Measurements from ENCODE around the gene OR52W1.

Gene OR52W1

GRCh38 chr11:6214530-6214929, 15.5 kb downstream of the OR52W1 start:
- no peaks in the 10 kb centered on the region for H3K9me3 ChIP-seq (ENCODE audit: control insufficient read depth, low read length)
- H3K4me1 ChIP-seq (ENCODE audit: control insufficient read depth, insufficient read depth, low read length, poor library complexity, severe bottlenecking), result no peaks in the 10 kb centered on the region
- DNase-seq, result no peak
- H3K4me3 ChIP-seq (ENCODE audit: insufficient read depth, low read depth, low read length, poor library complexity, severe bottlenecking), result no peak overlapping the region
- H3K27me3 ChIP-seq (replicated peaks; ENCODE audit: control insufficient read depth, insufficient read depth, low read length, poor library complexity, severe bottlenecking), result no peaks in the 10 kb centered on the region
- no peak overlapping the region for H3K27ac ChIP-seq (ENCODE audit: insufficient read depth, low read length, poor library complexity, severe bottlenecking)
- H3K36me3 ChIP-seq (ENCODE audit: control insufficient read depth, insufficient read depth, low read length), result peaks cover 69% of the 10 kb centered on the region

GRCh38 chr11:6216501-6216900, 17.5 kb downstream of the OR52W1 start:
- no peak overlapping the region for H3K4me3 ChIP-seq (ENCODE audit: insufficient read depth, low read depth, low read length, poor library complexity, severe bottlenecking)
- peaks cover 63% of the 10 kb centered on the region for H3K36me3 ChIP-seq (ENCODE audit: control insufficient read depth, insufficient read depth, low read length)
- H3K4me1 ChIP-seq (ENCODE audit: control insufficient read depth, insufficient read depth, low read length, poor library complexity, severe bottlenecking), result no peaks in the 10 kb centered on the region
- H3K27ac ChIP-seq (ENCODE audit: insufficient read depth, low read length, poor library complexity, severe bottlenecking), result no peak overlapping the region
- no peaks in the 10 kb centered on the region for H3K27me3 ChIP-seq (replicated peaks; ENCODE audit: control insufficient read depth, insufficient read depth, low read length, poor library complexity, severe bottlenecking)
- no peaks in the 10 kb centered on the region for H3K9me3 ChIP-seq (ENCODE audit: control insufficient read depth, low read length)
- no peak for DNase-seq

GRCh38 chr11:6217722-6218121, 18.7 kb downstream of the OR52W1 start:
- no peaks in the 10 kb centered on the region for H3K9me3 ChIP-seq (ENCODE audit: control insufficient read depth, low read length)
- H3K36me3 ChIP-seq (ENCODE audit: control insufficient read depth, insufficient read depth, low read length), result peaks cover 72% of the 10 kb centered on the region
- no peaks in the 10 kb centered on the region for H3K27me3 ChIP-seq (replicated peaks; ENCODE audit: control insufficient read depth, insufficient read depth, low read length, poor library complexity, severe bottlenecking)
- H3K4me3 ChIP-seq (ENCODE audit: insufficient read depth, low read depth, low read length, poor library complexity, severe bottlenecking), result no peak overlapping the region
- no peak for DNase-seq
- no peak overlapping the region for H3K27ac ChIP-seq (ENCODE audit: insufficient read depth, low read length, poor library complexity, severe bottlenecking)
- H3K4me1 ChIP-seq (ENCODE audit: control insufficient read depth, insufficient read depth, low read length, poor library complexity, severe bottlenecking), result no peaks in the 10 kb centered on the region

GRCh38 chr11:6219359-6219758, 20.3 kb downstream of the OR52W1 start:
- H3K27ac ChIP-seq (ENCODE audit: insufficient read depth, low read length, poor library complexity, severe bottlenecking), result no peak overlapping the region
- peaks cover 81% of the 10 kb centered on the region for H3K36me3 ChIP-seq (ENCODE audit: control insufficient read depth, insufficient read depth, low read length)
- H3K9me3 ChIP-seq (ENCODE audit: control insufficient read depth, low read length), result no peaks in the 10 kb centered on the region
- no peak for DNase-seq
- no peaks in the 10 kb centered on the region for H3K27me3 ChIP-seq (replicated peaks; ENCODE audit: control insufficient read depth, insufficient read depth, low read length, poor library complexity, severe bottlenecking)
- H3K4me3 ChIP-seq (ENCODE audit: insufficient read depth, low read depth, low read length, poor library complexity, severe bottlenecking), result no peak overlapping the region
- no peaks in the 10 kb centered on the region for H3K4me1 ChIP-seq (ENCODE audit: control insufficient read depth, insufficient read depth, low read length, poor library complexity, severe bottlenecking)

GRCh38 chr11:6223854-6224253, 24.8 kb downstream of the OR52W1 start:
- H3K36me3 ChIP-seq (ENCODE audit: control insufficient read depth, insufficient read depth, low read length), result peaks cover 49% of the 10 kb centered on the region
- H3K4me3 ChIP-seq (ENCODE audit: insufficient read depth, low read depth, low read length, poor library complexity, severe bottlenecking), result no peak overlapping the region
- no peaks in the 10 kb centered on the region for H3K4me1 ChIP-seq (ENCODE audit: control insufficient read depth, insufficient read depth, low read length, poor library complexity, severe bottlenecking)
- no peak for DNase-seq
- no peaks in the 10 kb centered on the region for H3K9me3 ChIP-seq (ENCODE audit: control insufficient read depth, low read length)
- no peak overlapping the region for H3K27ac ChIP-seq (ENCODE audit: insufficient read depth, low read length, poor library complexity, severe bottlenecking)
- no peaks in the 10 kb centered on the region for H3K27me3 ChIP-seq (replicated peaks; ENCODE audit: control insufficient read depth, insufficient read depth, low read length, poor library complexity, severe bottlenecking)

GRCh38 chr11:6224421-6224820, 25.4 kb downstream of the OR52W1 start:
- DNase-seq, result no peak
- Histone ChIP-seq H3K4me3 (ENCODE audit: insufficient read depth, low read depth, low read length, poor library complexity, severe bottlenecking) (no peak overlapping the region), H3K4me1 (ENCODE audit: control insufficient read depth, insufficient read depth, low read length, poor library complexity, severe bottlenecking) (no peaks in the 10 kb centered on the region), H3K36me3 (ENCODE audit: control insufficient read depth, insufficient read depth, low read length) (peaks cover 44% of the 10 kb centered on the region), H3K27ac (ENCODE audit: insufficient read depth, low read length, poor library complexity, severe bottlenecking) (no peak overlapping the region), H3K9me3 (ENCODE audit: control insufficient read depth, low read length) (no peaks in the 10 kb centered on the region), H3K27me3 (replicated peaks; ENCODE audit: control insufficient read depth, insufficient read depth, low read length, poor library complexity, severe bottlenecking) (no peaks in the 10 kb centered on the region)

GRCh38 chr11:6225024-6225423, 26.0 kb downstream of the OR52W1 start:
- no peak overlapping the region for H3K4me3 ChIP-seq (ENCODE audit: insufficient read depth, low read depth, low read length, poor library complexity, severe bottlenecking)
- H3K27me3 ChIP-seq (replicated peaks; ENCODE audit: control insufficient read depth, insufficient read depth, low read length, poor library complexity, severe bottlenecking), result no peaks in the 10 kb centered on the region
- H3K27ac ChIP-seq (ENCODE audit: insufficient read depth, low read length, poor library complexity, severe bottlenecking), result no peak overlapping the region
- H3K9me3 ChIP-seq (ENCODE audit: control insufficient read depth, low read length), result no peaks in the 10 kb centered on the region
- DNase-seq, result no peak
- peaks cover 3% of the 10 kb centered on the region for H3K4me1 ChIP-seq (ENCODE audit: control insufficient read depth, insufficient read depth, low read length, poor library complexity, severe bottlenecking)
- peaks cover 38% of the 10 kb centered on the region for H3K36me3 ChIP-seq (ENCODE audit: control insufficient read depth, insufficient read depth, low read length)

- no peak overlapping the region for H3K4me3 ChIP-seq (ENCODE audit: insufficient read depth, low read depth, low read length, poor library complexity, severe bottlenecking)
- H3K36me3 ChIP-seq (ENCODE audit: control insufficient read depth, insufficient read depth, low read length), result peaks cover 33% of the 10 kb centered on the region
- no peaks in the 10 kb centered on the region for H3K9me3 ChIP-seq (ENCODE audit: control insufficient read depth, low read length)
- peaks cover 5% of the 10 kb centered on the region for H3K4me1 ChIP-seq (ENCODE audit: control insufficient read depth, insufficient read depth, low read length, poor library complexity, severe bottlenecking)
- H3K27me3 ChIP-seq (replicated peaks; ENCODE audit: control insufficient read depth, insufficient read depth, low read length, poor library complexity, severe bottlenecking), result no peaks in the 10 kb centered on the region
- no peak overlapping the region for H3K27ac ChIP-seq (ENCODE audit: insufficient read depth, low read length, poor library complexity, severe bottlenecking)
- no peak for DNase-seq
These were observed 26.9 kb downstream of the OR52W1 start for GRCh38 chr11:6225896-6226295.

GRCh38 chr11:6228520-6228919, 29.5 kb downstream of the OR52W1 start:
- H3K27ac ChIP-seq (ENCODE audit: insufficient read depth, low read length, poor library complexity, severe bottlenecking), result no peak overlapping the region
- H3K36me3 ChIP-seq (ENCODE audit: control insufficient read depth, insufficient read depth, low read length), result peaks cover 11% of the 10 kb centered on the region
- no peak for DNase-seq
- peaks cover 5% of the 10 kb centered on the region for H3K4me1 ChIP-seq (ENCODE audit: control insufficient read depth, insufficient read depth, low read length, poor library complexity, severe bottlenecking)
- H3K27me3 ChIP-seq (replicated peaks; ENCODE audit: control insufficient read depth, insufficient read depth, low read length, poor library complexity, severe bottlenecking), result no peaks in the 10 kb centered on the region
- no peak overlapping the region for H3K4me3 ChIP-seq (ENCODE audit: insufficient read depth, low read depth, low read length, poor library complexity, severe bottlenecking)
- no peaks in the 10 kb centered on the region for H3K9me3 ChIP-seq (ENCODE audit: control insufficient read depth, low read length)

- H3K4me1 ChIP-seq (ENCODE audit: control insufficient read depth, insufficient read depth, low read length, poor library complexity, severe bottlenecking), result peaks cover 12% of the 10 kb centered on the region
These were observed 30.9 kb downstream of the OR52W1 start for GRCh38 chr11:6229911-6230310.

GRCh38 chr11:6232899-6233298, 33.9 kb downstream of the OR52W1 start:
- Histone ChIP-seq H3K4me1 (ENCODE audit: control insufficient read depth, insufficient read depth, low read length, poor library complexity, severe bottlenecking) (peaks cover 12% of the 10 kb centered on the region), H3K9me3 (ENCODE audit: control insufficient read depth, low read length) (no peaks in the 10 kb centered on the region), H3K27me3 (replicated peaks; ENCODE audit: control insufficient read depth, insufficient read depth, low read length, poor library complexity, severe bottlenecking) (no peaks in the 10 kb centered on the region), H3K36me3 (ENCODE audit: control insufficient read depth, insufficient read depth, low read length) (no peaks in the 10 kb centered on the region), H3K4me3 (ENCODE audit: insufficient read depth, low read depth, low read length, poor library complexity, severe bottlenecking) (no peak overlapping the region), H3K27ac (ENCODE audit: insufficient read depth, low read length, poor library complexity, severe bottlenecking) (no peak overlapping the region)
- no peak for DNase-seq

More at GRCh38 chr11:6229911-6230310, 30.9 kb downstream of the OR52W1 start:
- Histone ChIP-seq H3K27ac (ENCODE audit: insufficient read depth, low read length, poor library complexity, severe bottlenecking) (no peak overlapping the region), H3K27me3 (replicated peaks; ENCODE audit: control insufficient read depth, insufficient read depth, low read length, poor library complexity, severe bottlenecking) (no peaks in the 10 kb centered on the region), H3K36me3 (ENCODE audit: control insufficient read depth, insufficient read depth, low read length) (no peaks in the 10 kb centered on the region), H3K4me3 (ENCODE audit: insufficient read depth, low read depth, low read length, poor library complexity, severe bottlenecking) (no peak overlapping the region), H3K9me3 (ENCODE audit: control insufficient read depth, low read length) (no peaks in the 10 kb centered on the region)
- DNase-seq, result no peak

All from effector memory CD4-positive, alpha-beta T cell (primary cell).